SK-N-SH (cell line): ENCODE measurements around the gene EPHA3. TPM values are rescaled to one million over a fixed set of nuclear protein-coding genes. Genes with fewer than 3 reads are reported as not detected.

Source experiments
- CTCF ChIA-PET: fragments of 300-600, 350-600 bp; formaldehyde crosslinking; extraction: SDS; loops from one replicate; lab custom pipeline; 2021; lab: Yijun Ruan, JAX
- POLR2A ChIA-PET: fragments of 350-600 bp; sonication (Branson Sonifier 250); formaldehyde crosslinking; extraction: SDS; loops from one replicate; lab custom pipeline; 2020; ENCODE audit warnings: antibody characterized with exemption, inconsistent platforms; lab: Yijun Ruan, JAX
- DNase-seq: peaks from one replicate; pipeline ENCODE4 v3.0.0; 2012
- H2AFZ ChIP-seq: fragments of 200-600 bp; sonication (generic); 2 replicates; pipeline ENCODE4 v1.8.1; 2016; ENCODE audit warnings: antibody characterized with exemption, mild to moderate bottlenecking, low read depth
- H3F3A ChIP-seq: fragments of 200-600 bp; sonication (generic); replicated peaks from 2 replicates; pipeline ENCODE3; 2016; ENCODE audit warnings: antibody characterized with exemption, mild to moderate bottlenecking; ENCODE audit not compliant: insufficient read depth
- H3K27ac ChIP-seq, 2 experiments: fragments of 200-500 bp in 1 of 2; fragments of 200-600 bp in 1 of 2; sonication (Bioruptor generic) in 1 of 2; sonication (generic), shearing (Covaris generic) in 1 of 2; 2 replicates each; pipeline versions ENCODE4 v1.5.1 to v1.6.1; 2014 to 2016; ENCODE audit warnings: low read depth in 2 of 2, inconsistent platforms in 1 of 2, low read length in 1 of 2, mild to moderate bottlenecking in 1 of 2, mixed read lengths in 1 of 2
- H3K27me3 ChIP-seq: fragments of 200-600 bp; sonication (generic), shearing (Covaris generic); 2 replicates; pipeline ENCODE4 v1.6.1; 2016; ENCODE audit warnings: mixed run types; ENCODE audit not compliant: insufficient read depth
- H3K36me3 ChIP-seq, 2 experiments: fragments of 200-500 bp in 1 of 2; fragments of 200-600 bp in 1 of 2; sonication (Bioruptor generic) in 1 of 2; sonication (generic) in 1 of 2; replicated peaks in 1 of 2; 2 replicates each; pipeline versions ENCODE3 to v1.5.1; 2014 to 2016; ENCODE audit warnings: low read length in 1 of 2, mild to moderate bottlenecking in 1 of 2; ENCODE audit not compliant: insufficient read depth in 2 of 2, control insufficient read depth in 1 of 2
- H3K4me1 ChIP-seq, 2 experiments: fragments of 200-500 bp in 1 of 2; fragments of 200-600 bp in 1 of 2; sonication (Bioruptor generic) in 1 of 2; sonication (generic), shearing (Covaris generic) in 1 of 2; 2 replicates each; pipeline versions ENCODE4 v1.5.1 to v1.6.1; 2014 to 2016; ENCODE audit warnings: low read depth in 1 of 2, low read length in 1 of 2, mixed run types in 1 of 2; ENCODE audit not compliant: insufficient read depth in 2 of 2, control insufficient read depth in 1 of 2
- H3K4me2 ChIP-seq: fragments of 200-600 bp; sonication (generic), shearing (Covaris generic); 2 replicates; pipeline ENCODE4 v1.6.1; 2017; ENCODE audit warnings: mixed run types
- H3K4me3 ChIP-seq, 2 experiments: fragments of 200-500 bp in 1 of 2; fragments of 200-600 bp in 1 of 2; sonication (Bioruptor generic) in 1 of 2; sonication (generic), shearing (Covaris generic) in 1 of 2; 2 replicates each; pipeline versions ENCODE4 v1.5.1 to v1.8.1; 2014 to 2016; ENCODE audit warnings: low read depth in 2 of 2, inconsistent platforms in 1 of 2, low read length in 1 of 2, mild to moderate bottlenecking in 1 of 2, mixed read lengths in 1 of 2, moderate library complexity in 1 of 2
- H3K79me2 ChIP-seq: fragments of 200-600 bp; sonication (generic); 2 replicates; pipeline ENCODE4 v1.8.1; 2017; ENCODE audit warnings: mild to moderate bottlenecking; ENCODE audit not compliant: insufficient read depth
- H3K9ac ChIP-seq: fragments of 200-600 bp; sonication (generic); 2 replicates; pipeline ENCODE4 v1.6.1; 2017; ENCODE audit warnings: mixed run types
- H3K9me2 ChIP-seq: fragments of 200-600 bp; sonication (generic); 2 replicates; pipeline ENCODE4 v1.6.1; 2017; ENCODE audit warnings: mixed run types
- H3K9me3 ChIP-seq: fragments of 200-600 bp; sonication (generic); 2 replicates; pipeline ENCODE4 v1.6.1; 2017; ENCODE audit warnings: mixed run types, mild to moderate bottlenecking, moderate library complexity
- H4K20me1 ChIP-seq: fragments of 200-600 bp; sonication (generic); 2 replicates; pipeline ENCODE4 v1.6.1; 2017; ENCODE audit warnings: mild to moderate bottlenecking, mixed run types; ENCODE audit not compliant: insufficient read depth
- CHD2 ChIP-seq: fragments of 150-350 bp; IDR thresholded peaks from 2 replicates; pipeline ENCODE4 v1.6.1; 2018; ENCODE audit warnings: low read length; ENCODE audit not compliant: partially characterized antibody
- ELF1 ChIP-seq: IDR thresholded peaks from 2 replicates; pipeline ENCODE4 v1.4.0; 2012
- EZH2phosphoT487 ChIP-seq: fragments of 200-600 bp; sonication (generic); IDR thresholded peaks from 2 replicates; pipeline ENCODE4 v1.6.1; 2017; ENCODE audit warnings: low read depth, mixed run types, mild to moderate bottlenecking, antibody characterized with exemption, moderate library complexity, borderline replicate concordance
- FOSL2 ChIP-seq: IDR thresholded peaks from 2 replicates; pipeline ENCODE4 v1.4.0; 2012; ENCODE audit warnings: low read depth, mild to moderate bottlenecking, moderate library complexity, borderline replicate concordance
- FOXJ3 ChIP-seq: sonication (generic); formaldehyde crosslinking; IDR thresholded peaks from 2 replicates; pipeline ENCODE4 v1.5.1; 2020; ENCODE audit warnings: mild to moderate bottlenecking, missing genetic modification reagents
- FOXM1 ChIP-seq: IDR thresholded peaks from 2 replicates; pipeline ENCODE4 v1.4.0; 2012; ENCODE audit warnings: low read depth, mild to moderate bottlenecking
- GABPA ChIP-seq: IDR thresholded peaks from 2 replicates; pipeline ENCODE4 v1.4.0; 2012; ENCODE audit warnings: low read depth, mild to moderate bottlenecking
- GATA2 ChIP-seq: sonication (generic); formaldehyde crosslinking; IDR thresholded peaks from 2 replicates; pipeline ENCODE4 v1.5.0; 2020; ENCODE audit warnings: mild to moderate bottlenecking, missing genetic modification reagents
- MAX ChIP-seq: IDR thresholded peaks from 2 replicates; pipeline ENCODE4 v1.4.0; 2012; ENCODE audit warnings: low read depth
- MEF2A ChIP-seq: IDR thresholded peaks from 2 replicates; pipeline ENCODE4 v1.4.0; 2012; ENCODE audit warnings: low read depth, borderline replicate concordance
- MXI1 ChIP-seq: IDR thresholded peaks from 2 replicates; pipeline ENCODE4 v1.6.1; 2012; ENCODE audit warnings: mild to moderate bottlenecking, low read depth, low read length, improper control_type of control experiment
- NRF1 ChIP-seq: IDR thresholded peaks from 2 replicates; pipeline ENCODE4 v1.6.1; 2012; ENCODE audit warnings: low read depth, mild to moderate bottlenecking, low read length
- POLR2AphosphoS5 ChIP-seq: IDR thresholded peaks from 2 replicates; pipeline ENCODE4 v1.6.1; 2012; ENCODE audit warnings: low read depth, low read length
- RAD21 ChIP-seq: IDR thresholded peaks from 2 replicates; pipeline ENCODE4 v1.6.1; 2012; ENCODE audit warnings: mild to moderate bottlenecking, low read length
- RCOR1 ChIP-seq: fragments of 150-350 bp; IDR thresholded peaks from 2 replicates; pipeline ENCODE4 v1.6.1; 2017; ENCODE audit warnings: antibody characterized with exemption, low read length
- RXRA ChIP-seq: IDR thresholded peaks from 2 replicates; pipeline ENCODE4 v1.4.0; 2012; ENCODE audit warnings: low read depth, mild to moderate bottlenecking, borderline replicate concordance
- SMC3 ChIP-seq: IDR thresholded peaks from 2 replicates; pipeline ENCODE4 v1.6.1; 2012; ENCODE audit warnings: low read depth, low read length, improper control_type of control experiment
- TAF1 ChIP-seq: IDR thresholded peaks from 2 replicates; pipeline ENCODE4 v1.6.1; 2012; ENCODE audit warnings: low read depth, mild to moderate bottlenecking, low read length, moderate library complexity, borderline replicate concordance
- TEAD4 ChIP-seq: IDR thresholded peaks from 2 replicates; pipeline ENCODE4 v1.4.0; 2012; ENCODE audit warnings: mild to moderate bottlenecking, borderline replicate concordance; ENCODE audit not compliant: insufficient read depth
- YY1 ChIP-seq: IDR thresholded peaks from 2 replicates; pipeline ENCODE4 v1.4.0; 2012; ENCODE audit warnings: low read depth, mild to moderate bottlenecking
- WGBS: methylation state at CpG from one replicate; pipeline ENCODE4 v1.1.6; 2017; ENCODE audit warnings: low lambda C conversion rate; 5-methylcytosine and 5-hydroxymethylcytosine counted together
- polyA plus RNA-seq, 3 experiments: library from polyadenylated mRNA; depleted of rRNA; stranded (reverse); fragments of >200 nt; gene quantifications; 2 replicates each; pipeline ENCODE4 v1.2.3, GENCODE V29; 2012
- TF ChIP-seq, protein P1 (sequence below): IDR thresholded peaks from 2 replicates; pipeline ENCODE4 v1.4.0; 2012; ENCODE audit warnings: low read depth, borderline replicate concordance
- TF ChIP-seq, protein P2 (sequence below): fragments of 150-350 bp; IDR thresholded peaks from 2 replicates; pipeline ENCODE4 v1.6.1; 2016; ENCODE audit warnings: mild to moderate bottlenecking, low read depth, low read length
- TF ChIP-seq, protein P3 (sequence below): IDR thresholded peaks from 2 replicates; pipeline ENCODE4; 2012

EPHA3 gene
- polyA plus RNA-seq, 1 of the 3 experiments (the other 2 are of a cell fraction), result not detected

GRCh38 chr3:89306540-89306939 lies 199.1 kb downstream of the EPHA3 start:
- CTCF ChIA-PET, result no interaction called here

GRCh38 chr3:89311581-89311980 lies 204.2 kb downstream of the EPHA3 start:
- Histone ChIP-seq H3F3A (no peaks in the 10 kb centered on the region), H3K27me3 (no peaks in the 10 kb centered on the region)
- TF ChIP-seq, protein P1, sequence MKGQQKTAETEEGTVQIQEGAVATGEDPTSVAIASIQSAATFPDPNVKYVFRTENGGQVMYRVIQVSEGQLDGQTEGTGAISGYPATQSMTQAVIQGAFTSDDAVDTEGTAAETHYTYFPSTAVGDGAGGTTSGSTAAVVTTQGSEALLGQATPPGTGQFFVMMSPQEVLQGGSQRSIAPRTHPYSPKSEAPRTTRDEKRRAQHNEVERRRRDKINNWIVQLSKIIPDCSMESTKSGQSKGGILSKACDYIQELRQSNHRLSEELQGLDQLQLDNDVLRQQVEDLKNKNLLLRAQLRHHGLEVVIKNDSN, result no peak
- no peak for TF ChIP-seq MEF2A
- no peak for TF ChIP-seq SMC3
- no peak for TF ChIP-seq RCOR1
- TF ChIP-seq RAD21, result no peak
- no peak for TF ChIP-seq GABPA
- no peak for TF ChIP-seq FOSL2
- TF ChIP-seq TEAD4, result no peak
- TF ChIP-seq TAF1, result no peak
- TF ChIP-seq CHD2, result no peak
- no peak for TF ChIP-seq NRF1
- no peak for TF ChIP-seq MAX
- no peak for TF ChIP-seq POLR2AphosphoS5
- no peak for TF ChIP-seq FOXM1
- TF ChIP-seq FOXJ3 (CRISPR knock-in tag), result no peak
- no peak for TF ChIP-seq EZH2phosphoT487
- TF ChIP-seq, protein P2, sequence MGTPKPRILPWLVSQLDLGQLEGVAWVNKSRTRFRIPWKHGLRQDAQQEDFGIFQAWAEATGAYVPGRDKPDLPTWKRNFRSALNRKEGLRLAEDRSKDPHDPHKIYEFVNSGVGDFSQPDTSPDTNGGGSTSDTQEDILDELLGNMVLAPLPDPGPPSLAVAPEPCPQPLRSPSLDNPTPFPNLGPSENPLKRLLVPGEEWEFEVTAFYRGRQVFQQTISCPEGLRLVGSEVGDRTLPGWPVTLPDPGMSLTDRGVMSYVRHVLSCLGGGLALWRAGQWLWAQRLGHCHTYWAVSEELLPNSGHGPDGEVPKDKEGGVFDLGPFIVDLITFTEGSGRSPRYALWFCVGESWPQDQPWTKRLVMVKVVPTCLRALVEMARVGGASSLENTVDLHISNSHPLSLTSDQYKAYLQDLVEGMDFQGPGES, result no peak
- TF ChIP-seq, protein P3, sequence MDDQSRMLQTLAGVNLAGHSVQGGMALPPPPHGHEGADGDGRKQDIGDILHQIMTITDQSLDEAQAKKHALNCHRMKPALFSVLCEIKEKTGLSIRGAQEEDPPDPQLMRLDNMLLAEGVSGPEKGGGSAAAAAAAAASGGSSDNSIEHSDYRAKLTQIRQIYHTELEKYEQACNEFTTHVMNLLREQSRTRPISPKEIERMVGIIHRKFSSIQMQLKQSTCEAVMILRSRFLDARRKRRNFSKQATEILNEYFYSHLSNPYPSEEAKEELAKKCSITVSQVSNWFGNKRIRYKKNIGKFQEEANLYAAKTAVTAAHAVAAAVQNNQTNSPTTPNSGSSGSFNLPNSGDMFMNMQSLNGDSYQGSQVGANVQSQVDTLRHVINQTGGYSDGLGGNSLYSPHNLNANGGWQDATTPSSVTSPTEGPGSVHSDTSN, result no peak
- TF ChIP-seq, all 33 proteins: peak for 0
- DNase-seq, result no peak
- no peaks in the 10 kb centered on the region for H3K4me1 ChIP-seq
- 2% methylated on average over 2 of the region's 2 CpGs for WGBS
- no peaks in the 10 kb centered on the region for H4K20me1 ChIP-seq
- no peak overlapping the region for H3K4me3 ChIP-seq
- H3K36me3 ChIP-seq, result no peaks in the 10 kb centered on the region
- H3K4me2 ChIP-seq, result no peak overlapping the region
- no peak overlapping the region for H3K9ac ChIP-seq
- ChIA-PET CTCF (no interaction called here), POLR2A (no interaction called here)
- H2AFZ ChIP-seq, result no peak overlapping the region
- no peaks in the 10 kb centered on the region for H3K79me2 ChIP-seq
- no peak overlapping the region for H3K27ac ChIP-seq
- H3K9me2 ChIP-seq, result no peaks in the 10 kb centered on the region
- H3K9me3 ChIP-seq, result no peaks in the 10 kb centered on the region

More at GRCh38 chr3:89306540-89306939, 199.1 kb downstream of the EPHA3 start:
- Histone ChIP-seq H3K9me3 (no peaks in the 10 kb centered on the region), H2AFZ (no peak overlapping the region), H4K20me1 (no peaks in the 10 kb centered on the region), H3K27me3 (no peaks in the 10 kb centered on the region), H3K9me2 (no peaks in the 10 kb centered on the region), H3K27ac (no peak overlapping the region), H3F3A (no peaks in the 10 kb centered on the region), H3K4me1 (no peaks in the 10 kb centered on the region), H3K9ac (no peak overlapping the region), H3K4me2 (no peak overlapping the region)
- WGBS, result 0% methylated on average over 2 of the region's 2 CpGs
- TF ChIP-seq ELF1 (no peak), FOXM1 (no peak), YY1 (no peak), MEF2A (no peak), RAD21 (no peak), CHD2 (no peak), GATA2 (CRISPR knock-in tag) (no peak), RXRA (no peak), MXI1 (no peak)
- TF ChIP-seq, all 33 proteins: peak for 0
- POLR2A ChIA-PET, result no interaction called here
- Histone ChIP-seq H3K79me2 (no peaks in the 10 kb centered on the region), H3K36me3 (no peaks in the 10 kb centered on the region), H3K4me3 (no peak overlapping the region)
- DNase-seq, result no peak
